ENCODE results near the gene ZYG11B. TPM values are rescaled to one million over a fixed set of nuclear protein-coding genes. Genes with fewer than 3 reads are reported as not detected.
A peak's percentile ranks its signal among the peaks of the same experiment; 100 is the strongest.

Gene ZYG11B
- total and polyA plus RNA-seq, 9 of the 15 experiments (the other 6 are each of a cell fraction or from before 2014, with no cell fraction given) = 4.9 to 22.2 (median 12.2) TPM

- TF ChIP-seq MNT (conservative IDR thresholded peaks at IDR 0.05) = peak; percentile 96 to 97
- TF ChIP-seq GATA2 (CRISPR knock-in tag; IDR thresholded peaks at IDR 0.05) = no peak
- peak; percentile 14 for TF ChIP-seq DPF2 (IDR thresholded peaks at IDR 0.05)
- TF ChIP-seq ZBTB34 (CRISPR knock-in tag; IDR thresholded peaks at IDR 0.05) = no peak
- peak; percentile 64 for TF ChIP-seq CCNT2 (IDR thresholded peaks at IDR 0.05; ENCODE audit: borderline replicate concordance, extremely low read depth, insufficient read length, low read depth, low read length)
- TF ChIP-seq KAT8 (IDR thresholded peaks at IDR 0.05; ENCODE audit: low read depth) = no peak
- TF ChIP-seq ZNF592 (IDR thresholded peaks at IDR 0.05) = peak; percentile 85
- TF ChIP-seq AFF4 (CRISPR knock-in tag; IDR thresholded peaks at IDR 0.05) = peak; percentile 93
- no peak for TF ChIP-seq SLC30A9 (CRISPR knock-in tag; IDR thresholded peaks at IDR 0.05)
- peak; percentile 5 for TF ChIP-seq ZNF280A (IDR thresholded peaks at IDR 0.05; ENCODE audit: low read depth, partially characterized antibody)
- TF ChIP-seq EGR1 (conservative IDR thresholded peaks at IDR 0.05) = peak; percentile 86
These were observed 28.2 kb upstream of the ZYG11B start, which contains the start of gene COA7 (continued) for GRCh38 chr1:52697795-52698674.

Data from K562 (cell line).